ENCODE measurements around the gene KRTAP10-8.
A peak's percentile ranks its signal among the peaks of the same experiment; 100 is the strongest.
"Not testable (repeated sequence)": the region's sequence is repeated elsewhere in the genome, so short reads cannot be mapped to it uniquely, and the experiment has no call there.

The KRTAP10-8 gene

GRCh38 chr21:44599264-44600029 is 12.4 kb upstream of the KRTAP10-8 start:
- DNase-seq = no peak

- peak; percentile 70 for DNase-seq
Observed at GRCh38 chr21:44600118-44600978, 11.5 kb upstream of the KRTAP10-8 start, which contains the start of gene KRTAP10-7. Gene KRTAP10-7 (plus strand): TSS chr21:44600597. CDS start chr21:44600622, 25 bp downstream.

- DNase-seq = peak; percentile 91
Observed at GRCh38 chr21:44601091-44601490, 10.8 kb upstream of the KRTAP10-8 start.

GRCh38 chr21:44601596-44602462 is 10.1 kb upstream of the KRTAP10-8 start:
- peak; percentile 78 for DNase-seq

DNA sequence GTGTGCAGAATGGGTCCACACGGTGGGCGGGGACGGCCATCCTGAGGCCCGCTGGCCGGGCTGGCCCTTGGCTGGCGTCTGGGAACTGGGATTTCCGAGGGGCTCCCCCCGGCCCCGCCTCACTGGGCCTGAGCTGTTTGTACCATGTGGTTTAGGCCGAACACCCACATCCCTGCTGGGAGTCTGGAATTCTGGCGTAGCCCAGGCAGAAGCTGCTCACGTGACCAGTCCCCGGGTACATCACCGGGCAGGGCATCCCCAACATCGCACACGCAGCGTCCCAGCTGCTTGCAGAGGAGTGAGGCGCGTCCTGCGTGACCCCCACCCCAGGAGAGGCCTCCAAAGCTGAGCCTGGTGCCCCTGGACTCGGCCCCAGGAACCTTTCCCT is 9.4 kb upstream of the KRTAP10-8 start:
- DNase-seq = no peak

GRCh38 chr21:44603109-44603875 is 8.6 kb upstream of the KRTAP10-8 start:
- DNase-seq = no peak

DNA sequence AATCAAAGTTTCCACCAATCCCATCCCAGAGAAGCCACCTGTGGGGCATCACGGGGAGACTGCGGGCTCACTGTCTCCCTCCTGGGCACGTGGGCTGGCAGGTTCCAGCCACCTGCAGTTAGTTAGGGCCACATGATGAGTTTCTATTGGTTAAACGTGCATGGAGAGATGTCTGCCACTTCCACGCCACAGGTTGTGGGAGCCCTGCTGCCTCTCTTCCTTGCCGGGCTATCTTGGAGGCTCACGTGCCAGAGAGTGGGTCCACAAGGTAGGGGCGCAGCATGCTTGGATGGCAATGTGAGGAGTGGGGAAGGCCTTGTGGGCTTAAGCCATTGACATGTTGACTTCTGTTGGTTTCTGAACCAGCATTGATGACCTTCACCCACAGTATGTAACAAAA is 8.0 kb upstream of the KRTAP10-8 start:
- DNase-seq = no peak

GRCh38 chr21:44606495-44606894 is 5.4 kb upstream of the KRTAP10-8 start:
- DNase-seq = no peak

GRCh38 chr21:44609193-44609592 is 2.7 kb upstream of the KRTAP10-8 start:
- no peak for DNase-seq

DNA sequence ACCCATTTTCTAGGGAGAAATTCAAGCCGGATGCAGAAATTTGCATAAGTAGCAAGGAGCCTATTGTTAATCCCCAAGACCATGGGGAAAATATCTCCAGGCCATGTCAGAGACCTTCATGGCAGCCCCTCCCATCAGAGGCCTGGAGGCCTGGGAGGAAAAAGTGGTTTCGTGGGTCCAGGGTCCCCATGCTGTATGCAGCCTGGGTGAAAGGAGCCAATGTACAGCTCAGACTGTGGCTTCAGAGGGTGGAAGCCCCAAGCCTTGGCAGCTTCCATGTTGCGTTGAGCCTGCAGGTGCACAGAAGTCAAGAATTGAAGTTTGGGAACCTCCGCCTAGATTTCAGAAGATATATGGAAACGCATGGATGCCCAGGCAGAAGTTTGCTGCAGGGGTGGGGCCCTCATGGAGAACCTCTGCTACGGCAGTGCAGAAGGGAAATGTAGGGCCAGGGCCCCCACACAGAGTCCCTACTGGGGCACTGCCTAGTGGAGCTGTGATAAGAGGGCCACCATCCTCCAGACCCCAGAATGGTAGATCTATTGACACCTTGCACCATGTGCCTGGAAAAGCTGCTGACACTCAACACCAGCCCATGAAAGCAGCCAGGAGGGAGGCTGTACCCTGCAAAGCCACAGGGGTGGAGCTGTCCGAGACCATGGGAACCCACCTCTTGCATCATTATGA is 1.6 kb upstream of the KRTAP10-8 start:
- not testable (repeated sequence) for DNase-seq

DNA sequence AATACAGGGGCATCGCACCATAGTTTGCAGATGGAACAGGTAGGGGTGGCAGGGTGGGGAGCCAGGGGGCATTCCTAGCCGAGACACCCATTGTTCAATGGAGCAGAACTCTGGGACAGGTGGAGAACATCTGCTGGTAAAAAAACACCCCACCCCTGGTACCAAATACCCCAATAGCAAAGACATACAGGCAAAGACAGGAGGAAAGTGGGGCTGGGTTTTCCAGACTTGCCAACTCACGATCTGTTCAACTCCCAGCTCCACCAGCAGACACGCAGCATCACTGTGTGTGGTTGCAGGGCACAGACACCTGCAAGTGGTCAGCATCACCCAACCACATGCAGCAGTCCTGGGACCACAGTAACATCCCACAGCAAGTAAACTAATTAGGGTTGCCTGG is 328 bp upstream of the KRTAP10-8 start:
- DNase-seq = no peak

GRCh38 chr21:44612669-44613229 is 870 bp downstream of the KRTAP10-8 start:
- DNase-seq = no peak

GRCh38 chr21:44613386-44614155 is 1.7 kb downstream of the KRTAP10-8 start:
- DNase-seq = no peak

- no peak for DNase-seq
Observed at GRCh38 chr21:44614161-44614631, 2.3 kb downstream of the KRTAP10-8 start.

DNA sequence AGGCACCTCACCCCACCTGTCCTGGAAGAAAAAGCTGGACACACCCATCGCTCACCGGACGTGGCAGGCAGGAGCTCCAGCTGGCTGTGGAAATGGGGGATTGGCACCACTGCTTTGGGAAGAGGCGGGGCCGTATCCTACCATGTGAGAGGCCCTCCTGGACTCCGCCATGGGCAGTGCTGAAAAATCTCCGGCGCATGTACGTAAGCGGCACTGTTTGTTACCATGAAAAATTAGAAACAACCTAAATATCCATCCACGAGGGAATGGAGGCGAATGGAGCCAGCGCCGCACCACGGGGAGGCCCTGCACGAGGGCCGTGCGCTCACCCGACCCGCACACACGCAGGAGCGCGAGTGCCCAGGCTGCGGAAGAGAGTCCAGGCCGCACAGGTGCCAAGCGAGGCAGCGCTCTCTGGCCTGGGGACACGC is 3.1 kb downstream of the KRTAP10-8 start:
- DNase-seq = no peak

DNA sequence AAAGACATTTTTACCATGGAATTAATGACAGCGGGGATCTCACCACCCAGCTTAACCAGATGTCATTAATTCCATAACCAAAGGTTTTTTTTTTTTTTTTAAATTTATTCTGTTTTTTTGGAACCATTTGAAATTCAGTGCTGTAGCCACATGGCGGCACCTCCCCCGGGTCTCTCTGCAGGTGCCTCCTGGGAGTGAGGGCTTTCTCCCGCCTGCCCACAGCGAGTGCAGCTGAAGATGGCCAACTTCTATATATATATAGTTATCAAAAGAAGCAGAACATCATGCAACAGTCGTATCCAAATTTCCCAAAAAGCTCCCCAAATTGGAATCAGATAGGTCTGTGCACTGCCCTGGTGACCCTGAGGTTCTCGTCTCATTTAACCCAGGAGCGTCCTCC is 3.6 kb downstream of the KRTAP10-8 start:
- DNase-seq = no peak

GRCh38 chr21:44615911-44616590 is 4.2 kb downstream of the KRTAP10-8 start:
- peak; percentile 88 for DNase-seq

- DNase-seq = no peak
Observed at GRCh38 chr21:44616591-44616926, 4.7 kb downstream of the KRTAP10-8 start.

- no peak for DNase-seq
Observed at GRCh38 chr21:44617071-44617501, 5.2 kb downstream of the KRTAP10-8 start.

DNA sequence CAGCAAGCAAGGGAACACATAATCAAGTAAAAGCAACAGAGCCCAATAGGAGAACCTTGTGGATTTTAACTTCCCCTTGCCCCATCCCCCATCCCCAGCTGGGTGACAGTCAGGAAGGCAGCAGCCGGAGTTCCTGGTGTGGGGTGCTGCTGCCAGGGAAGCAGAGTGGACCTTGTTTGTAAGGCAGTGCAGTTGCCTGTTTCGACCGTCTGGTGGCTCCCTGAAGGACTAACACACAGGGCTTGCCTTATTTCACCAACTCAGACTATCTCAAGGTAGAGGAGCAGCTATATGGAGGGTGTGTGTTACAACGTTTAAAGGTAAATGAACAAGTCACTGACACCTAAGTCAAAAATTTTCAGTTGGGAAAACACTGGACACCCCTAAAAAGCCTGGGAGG is 6.6 kb downstream of the KRTAP10-8 start:
- no peak for DNase-seq

All from NCI-H69 (cell line).